ENCODE measurements around the gene RIGI. TPM values are rescaled to one million over a fixed set of nuclear protein-coding genes. Genes with fewer than 3 reads are reported as not detected.

The RIGI gene
- total and polyA plus RNA-seq, 2 of the 13 experiments (the other 11 are each of a cell fraction or from before 2014, with no cell fraction given) = 3.0 to 8.2 TPM

- ATAC-seq = no peak
- ChIA-PET POLR2A (interaction anchor here (1.1 kb wide), 1 partner anchor 48 kb away, joined by 4 read pairs; no protein-coding TSS in a partner anchor), CTCF (ENCODE audit: low intra/inter-chr PET ratio, low total read pairs) (no interaction called here)
- H3K36me3 ChIP-seq (replicated peaks in 1 of 2; ENCODE audit: control insufficient read depth in 1 of 2, insufficient read depth in 2 of 2, low read length in 2 of 2) = peaks cover 0 to 4% of the 10 kb centered on the region in 2 experiments; a peak in 1 of 5 replicates
- H3K4me1 ChIP-seq (ENCODE audit: insufficient read depth, low read length) = peaks cover 7% of the 10 kb centered on the region
- FAIRE-seq = no peak
- no peak overlapping the region for H3K4me3 ChIP-seq (replicated peaks in 1 of 3; ENCODE audit: insufficient read depth in 1 of 3, low read depth in 2 of 3, low read length in 3 of 3)
- H3K79me2 ChIP-seq (ENCODE audit: insufficient read depth, low read length) = no peaks in the 10 kb centered on the region
- no peak overlapping the region for H3K9ac ChIP-seq (ENCODE audit: insufficient read depth, low read depth, low read length)
- no peaks in the 10 kb centered on the region for H3K9me3 ChIP-seq (ENCODE audit: low read length)
- in situ Hi-C loops (cut with HindIII; ENCODE audit: extremely low pct_ligation_motif_present, low pct_unique_long_range_greater_than_20kb) (no loop called here), intact Hi-C loops (cut with micrococcal nuclease; ENCODE audit: unreplicated experiment) (no loop called here)
- no TSS peak for BruUV-seq (replicated peaks)
- WGBS (ENCODE audit: low lambda C conversion rate) = 100% methylated on average over 3 of the region's 3 CpGs
- no peak for DNase-seq (ENCODE audit: low spot score)
- H3K27me3 ChIP-seq (ENCODE audit: control insufficient read depth in 1 of 2, insufficient read depth in 2 of 2, low read length in 2 of 2) = no peaks in the 10 kb centered on the region
- no peak overlapping the region for H2AFZ ChIP-seq (ENCODE audit: low read length)
- no peaks in the 10 kb centered on the region for H4K20me1 ChIP-seq (ENCODE audit: insufficient read depth, low read length)
- no peak overlapping the region for H3K4me2 ChIP-seq (ENCODE audit: low read depth, low read length)
- no peak for TF ChIP-seq GZF1 (CRISPR knock-in tag; IDR thresholded peaks at IDR 0.05)
- H3K27ac ChIP-seq (ENCODE audit: extremely low read length, insufficient read depth, low read length) = no peak overlapping the region
These were observed 23.0 kb downstream of the RIGI start for GRCh38 chr9:32503008-32503407.

- no peak overlapping the region for H3K4me3 ChIP-seq (replicated peaks in 1 of 3; ENCODE audit: insufficient read depth in 1 of 3, low read depth in 2 of 3, low read length in 3 of 3)
- FAIRE-seq (no peak), ATAC-seq (no peak), DNase-seq (ENCODE audit: low spot score) (no peak)
- no TSS peak for BruUV-seq (replicated peaks)
- no peak overlapping the region for H3K4me2 ChIP-seq (ENCODE audit: low read depth, low read length)
- H4K20me1 ChIP-seq (ENCODE audit: insufficient read depth, low read length) = no peaks in the 10 kb centered on the region
- H3K27me3 ChIP-seq (ENCODE audit: control insufficient read depth in 1 of 2, insufficient read depth in 2 of 2, low read length in 2 of 2) = no peaks in the 10 kb centered on the region
- TF ChIP-seq ZNF331 (CRISPR knock-in tag; IDR thresholded peaks at IDR 0.05) (no peak), PBX2 (CRISPR knock-in tag; IDR thresholded peaks at IDR 0.05) (no peak), ZNF12 (CRISPR knock-in tag; IDR thresholded peaks at IDR 0.05) (peak; percentile 62; the same call in 1 of the 2 replicates)
- H3K9me3 ChIP-seq (ENCODE audit: low read length) = no peaks in the 10 kb centered on the region
- no peak overlapping the region for H3K27ac ChIP-seq (ENCODE audit: extremely low read length, insufficient read depth, low read length)
- CTCF ChIA-PET (ENCODE audit: low intra/inter-chr PET ratio, low total read pairs) = no interaction called here
- WGBS (ENCODE audit: low lambda C conversion rate) = 83% methylated on average over 4 of the region's 4 CpGs
- H3K79me2 ChIP-seq (ENCODE audit: insufficient read depth, low read length) = no peaks in the 10 kb centered on the region
- no peak overlapping the region for H2AFZ ChIP-seq (ENCODE audit: low read length)
- intact Hi-C loops (cut with micrococcal nuclease; ENCODE audit: unreplicated experiment) = no loop called here
- no peak overlapping the region for H3K9ac ChIP-seq (ENCODE audit: insufficient read depth, low read depth, low read length)
- H3K4me1 ChIP-seq (ENCODE audit: insufficient read depth, low read length) = peaks cover 7% of the 10 kb centered on the region
- POLR2A ChIA-PET = interaction anchor here (1.1 kb wide), 1 partner anchor 48 kb away, joined by 4 read pairs; no protein-coding TSS in a partner anchor
- in situ Hi-C loops (cut with HindIII; ENCODE audit: extremely low pct_ligation_motif_present, low pct_unique_long_range_greater_than_20kb) = no loop called here
- peaks cover 0 to 5% of the 10 kb centered on the region in 2 experiments; a peak in 1 of 5 replicates for H3K36me3 ChIP-seq (replicated peaks in 1 of 2; ENCODE audit: control insufficient read depth in 1 of 2, insufficient read depth in 2 of 2, low read length in 2 of 2)
These were observed 23.5 kb downstream of the RIGI start for GRCh38 chr9:32502464-32502863.

All from HepG2 (cell line).